Measurements from ENCODE around the gene SLC2A4.
A peak's percentile ranks its signal among the peaks of the same experiment; 100 is the strongest.
"Not testable (repeated sequence)": the region's sequence is repeated elsewhere in the genome, so short reads cannot be mapped to it uniquely, and the experiment has no call there.

SLC2A4 gene

GRCh38 chr17:7281074-7281952 lies at the start of gene SLC2A4:
Gene SLC2A4, plus strand, starts transcription at chr17:7281718. Its CDS starts 217 bp downstream, at chr17:7281935.
- DNase-seq = peak; percentile 24

- DNase-seq = no peak
These were observed 49.4 kb upstream of the SLC2A4 start for GRCh38 chr17:7232114-7232513.

- DNase-seq = no peak
These were observed 47.8 kb upstream of the SLC2A4 start for GRCh38 chr17:7233701-7234082.

- DNase-seq = peak; percentile 93
These were observed 47.2 kb upstream of the SLC2A4 start, which contains the start of gene DVL2 for GRCh38 chr17:7234083-7234951. Gene DVL2, minus strand, starts transcription at chr17:7234517. Its CDS starts 255 bp downstream, at chr17:7234262.

- no peak for DNase-seq
These were observed 45.5 kb upstream of the SLC2A4 start for GRCh38 chr17:7235693-7236665.

- no peak for DNase-seq
These were observed 44.7 kb upstream of the SLC2A4 start for GRCh38 chr17:7236808-7237207.

- no peak for DNase-seq
These were observed 44.2 kb upstream of the SLC2A4 start for GRCh38 chr17:7237266-7237760.

- peak; percentile 12 for DNase-seq
These were observed 43.6 kb upstream of the SLC2A4 start for GRCh38 chr17:7237761-7238419.

GRCh38 chr17:7238420-7239090 lies 43.0 kb upstream of the SLC2A4 start:
- no peak for DNase-seq

GRCh38 chr17:7239091-7240027 lies 42.2 kb upstream of the SLC2A4 start, which contains the start of gene PHF23:
Gene PHF23, minus strand, starts transcription at chr17:7239457. Its CDS starts 178 bp downstream, at chr17:7239279.
- peak; percentile 98 for DNase-seq

- DNase-seq = no peak
These were observed 41.1 kb upstream of the SLC2A4 start for GRCh38 chr17:7240375-7240774.

GRCh38 chr17:7241090-7241733 lies 40.3 kb upstream of the SLC2A4 start:
- DNase-seq = no peak

GRCh38 chr17:7241783-7242716 lies 39.5 kb upstream of the SLC2A4 start, which contains the start of gene GABARAP:
Gene GABARAP, minus strand, starts transcription at chr17:7242449. Its CDS starts 119 bp downstream, at chr17:7242330.
- peak; percentile 87 for DNase-seq

GRCh38 chr17:7242717-7243452 lies 38.6 kb upstream of the SLC2A4 start:
- peak; percentile 93 for DNase-seq

- DNase-seq = no peak
These were observed 38.1 kb upstream of the SLC2A4 start for GRCh38 chr17:7243453-7243729.

GRCh38 chr17:7243838-7244237 lies 37.7 kb upstream of the SLC2A4 start:
- not testable (repeated sequence) for DNase-seq

GRCh38 chr17:7246779-7247178 lies 34.7 kb upstream of the SLC2A4 start:
- DNase-seq = no peak

Data from NCI-H1092 treated with DMSO at 0.1 percent for 48 hours (cell line).